Parathyroid adenoma (tissue), 2 donors: ENCODE results near the gene C22orf31.

Experiments used
- H2AFZ ChIP-seq: fragments of 300-600 bp; sonication (generic); one replicate; pipeline ENCODE4 v1.7.0; 2017; ENCODE audit warnings: antibody characterized with exemption, mild to moderate bottlenecking
- H3K27ac ChIP-seq: fragments of 300-600 bp; sonication (generic); one replicate; pipeline ENCODE4 v1.7.0; 2017
- H3K27me3 ChIP-seq: fragments of 300-600 bp; sonication (generic); one replicate; pipeline ENCODE4 v1.7.0; 2017; ENCODE audit warnings: low read length; ENCODE audit not compliant: control insufficient read depth, insufficient read depth
- H3K36me3 ChIP-seq: fragments of 300-600 bp; sonication (generic); one replicate; pipeline ENCODE4 v1.7.0; 2017; ENCODE audit warnings: low read length; ENCODE audit not compliant: control insufficient read depth, insufficient read depth
- H3K4me1 ChIP-seq: fragments of 300-600 bp; sonication (generic); one replicate; pipeline ENCODE4 v1.7.0; 2017; ENCODE audit warnings: control low read depth
- H3K4me2 ChIP-seq: fragments of 300-600 bp; sonication (generic); one replicate; pipeline ENCODE4 v1.7.0; 2017; ENCODE audit warnings: low read length
- H3K4me3 ChIP-seq: fragments of 300-600 bp; sonication (generic); one replicate; pipeline ENCODE4 v1.7.0; 2017; ENCODE audit warnings: low read depth, low read length
- H3K79me2 ChIP-seq: fragments of 300-600 bp; sonication (generic); one replicate; pipeline ENCODE4 v1.7.0; 2017; ENCODE audit warnings: control low read depth
- H3K9ac ChIP-seq: fragments of 300-600 bp; sonication (generic); one replicate; pipeline ENCODE4 v1.7.0; 2017; ENCODE audit warnings: mild to moderate bottlenecking
- H3K9me3 ChIP-seq: fragments of 300-600 bp; sonication (generic); one replicate; pipeline ENCODE4 v1.7.0; 2017; ENCODE audit warnings: low read length; ENCODE audit not compliant: control insufficient read depth
- CTCF ChIP-seq: fragments of 300-600 bp; sonication (generic); IDR thresholded peaks from one replicate; pipeline ENCODE4 v1.7.0; 2017; ENCODE audit warnings: antibody characterized with exemption, mild to moderate bottlenecking
- donor health status: primary hyperparathyroidism.

Gene C22orf31

GRCh38 chr22:29092243-29092642, 30.6 kb upstream of the C22orf31 start:
- no peak for TF ChIP-seq CTCF
- no peak overlapping the region for H2AFZ ChIP-seq
- no peaks in the 10 kb centered on the region for H3K27me3 ChIP-seq
- H3K9me3 ChIP-seq: no peaks in the 10 kb centered on the region
- H3K36me3 ChIP-seq: no peaks in the 10 kb centered on the region
- no peak overlapping the region for H3K4me3 ChIP-seq
- H3K4me2 ChIP-seq: no peak overlapping the region
- no peak overlapping the region for H3K27ac ChIP-seq
- no peaks in the 10 kb centered on the region for H3K79me2 ChIP-seq
- no peak overlapping the region for H3K9ac ChIP-seq
- H3K4me1 ChIP-seq: peaks cover 9% of the 10 kb centered on the region

GRCh38 chr22:29090039-29090438, 28.4 kb upstream of the C22orf31 start:
- H3K4me3 ChIP-seq: no peak overlapping the region
- no peaks in the 10 kb centered on the region for H3K79me2 ChIP-seq
- no peak overlapping the region for H3K27ac ChIP-seq
- H3K27me3 ChIP-seq: no peaks in the 10 kb centered on the region
- H3K4me1 ChIP-seq: no peaks in the 10 kb centered on the region
- TF ChIP-seq CTCF: no peak
- H3K9me3 ChIP-seq: no peaks in the 10 kb centered on the region
- H3K36me3 ChIP-seq: no peaks in the 10 kb centered on the region
- no peak overlapping the region for H3K4me2 ChIP-seq
- H3K9ac ChIP-seq: no peak overlapping the region
- H2AFZ ChIP-seq: no peak overlapping the region

- no peak for TF ChIP-seq CTCF
- Histone ChIP-seq H3K9ac (no peak overlapping the region), H3K27ac (no peak overlapping the region), H2AFZ (no peak overlapping the region), H3K4me1 (no peaks in the 10 kb centered on the region), H3K9me3 (no peaks in the 10 kb centered on the region), H3K4me2 (no peak overlapping the region), H3K27me3 (no peaks in the 10 kb centered on the region), H3K79me2 (no peaks in the 10 kb centered on the region), H3K36me3 (no peaks in the 10 kb centered on the region), H3K4me3 (no peak overlapping the region)
These were observed 27.9 kb upstream of the C22orf31 start for GRCh38 chr22:29089507-29089906.

- H3K27ac ChIP-seq: no peak overlapping the region
- TF ChIP-seq CTCF: no peak
- H3K9me3 ChIP-seq: no peaks in the 10 kb centered on the region
These were observed 27.2 kb upstream of the C22orf31 start for GRCh38 chr22:29088809-29089208.

GRCh38 chr22:29087012-29087411, 25.4 kb upstream of the C22orf31 start:
- H3K27ac ChIP-seq: no peak overlapping the region
- TF ChIP-seq CTCF: no peak
- no peaks in the 10 kb centered on the region for H3K27me3 ChIP-seq
- H3K4me3 ChIP-seq: no peak overlapping the region
- H3K4me2 ChIP-seq: no peak overlapping the region
- H2AFZ ChIP-seq: no peak overlapping the region
- no peaks in the 10 kb centered on the region for H3K9me3 ChIP-seq
- H3K79me2 ChIP-seq: peaks cover 2% of the 10 kb centered on the region
- no peaks in the 10 kb centered on the region for H3K4me1 ChIP-seq
- H3K9ac ChIP-seq: no peak overlapping the region
- no peaks in the 10 kb centered on the region for H3K36me3 ChIP-seq

More at GRCh38 chr22:29088809-29089208, 27.2 kb upstream of the C22orf31 start:
- H2AFZ ChIP-seq: no peak overlapping the region
- H3K9ac ChIP-seq: no peak overlapping the region
- H3K79me2 ChIP-seq: no peaks in the 10 kb centered on the region
- H3K4me2 ChIP-seq: no peak overlapping the region
- no peaks in the 10 kb centered on the region for H3K4me1 ChIP-seq
- no peaks in the 10 kb centered on the region for H3K36me3 ChIP-seq
- H3K27me3 ChIP-seq: no peaks in the 10 kb centered on the region
- H3K4me3 ChIP-seq: no peak overlapping the region
